ENCODE measurements around the gene MLLT1. TPM values are rescaled to one million over a fixed set of nuclear protein-coding genes. Genes with fewer than 3 reads are reported as not detected.

Gene MLLT1
- total and polyA plus RNA-seq, 10 of the 15 experiments (the other 5 are each of a cell fraction or from before 2014, with no cell fraction given) = 0.16 to 61.1 (median 8.5) TPM

- TF ChIP-seq KLF5 (IDR thresholded peaks at IDR 0.05; ENCODE audit: partially characterized antibody) (no peak), IRF4 (IDR thresholded peaks at IDR 0.05; ENCODE audit: low read depth, low read length) (no peak), HCFC1 (IDR thresholded peaks at IDR 0.05; ENCODE audit: low read length) (no peak), CBX3 (IDR thresholded peaks at IDR 0.05; ENCODE audit: borderline replicate concordance, low read depth) (no peak), USF1 (IDR thresholded peaks at IDR 0.05; ENCODE audit: borderline replicate concordance, extremely low read length, insufficient read depth, low read depth, low read length) (no peak), BCLAF1 (IDR thresholded peaks at IDR 0.05) (no peak)
Observed at GRCh38 chr19:6227156-6227935, 52.4 kb downstream of the MLLT1 start (continued).

GRCh38 chr19:6226444-6227155 is 53.2 kb downstream of the MLLT1 start:
- 99% methylated on average over 28 of the region's 28 CpGs for WGBS (ENCODE audit: insufficient coverage, insufficient replicate concordance, low lambda C conversion rate, missing lambda C conversion rate)
- ATAC-seq = no peak
- RAD21 ChIA-PET (ENCODE audit: unreplicated experiment) = no interaction called here

More at GRCh38 chr19:6226444-6227155, 53.2 kb downstream of the MLLT1 start:
- Histone ChIP-seq H3K4me3 (no peak overlapping the region), H3K79me2 (ENCODE audit: control insufficient read depth, insufficient read depth, low read length) (no peaks in the 10 kb centered on the region; the same call in 1 of the 2 replicates), H4K20me1 (ENCODE audit: control insufficient read depth, insufficient read depth) (no peaks in the 10 kb centered on the region; the same call in 1 of the 2 replicates), H3K36me3 (ENCODE audit: control insufficient read depth in 2 of 2, insufficient read depth in 2 of 2, low read length in 1 of 2) (peaks cover 9 to 51% of the 10 kb centered on the region in 2 experiments), H3K4me1 (ENCODE audit: control insufficient read depth, insufficient read depth, low read length) (no peaks in the 10 kb centered on the region), H3K9me3 (replicated peaks; ENCODE audit: control insufficient read depth, insufficient read depth, low read length) (no peaks in the 10 kb centered on the region), H3K9ac (ENCODE audit: control insufficient read depth, insufficient read depth, low read length) (no peak overlapping the region), H2AFZ (ENCODE audit: control insufficient read depth, low read depth, low read length) (no peak overlapping the region), H3K4me2 (ENCODE audit: control insufficient read depth, insufficient read depth) (no peak overlapping the region), H3K27ac (ENCODE audit: control insufficient read depth, insufficient read depth) (no peak overlapping the region), H3K27me3 (replicated peaks in 1 of 2; ENCODE audit: control insufficient read depth in 2 of 2, insufficient read depth in 2 of 2, low read length in 1 of 2) (no peaks in the 10 kb centered on the region)
- in situ Hi-C loops (cut with MboI) = no loop called here
- CTCF ChIA-PET = no interaction called here
- BruUV-seq (replicated peaks) = no TSS peak
- FAIRE-seq (no peak), DNase-seq (ENCODE audit: low read depth, low spot score) (no peak)
- TF ChIP-seq PRDM15 (CRISPR knock-in tag; IDR thresholded peaks at IDR 0.05) = no peak
- no peak for TF ChIP-seq NBN (IDR thresholded peaks at IDR 0.05)
- TF ChIP-seq RELA (IDR thresholded peaks at IDR 0.05; ENCODE audit: borderline replicate concordance, partially characterized antibody) = no peak
- TF ChIP-seq RB1 (IDR thresholded peaks at IDR 0.05; ENCODE audit: borderline replicate concordance) = no peak
- POLR2A ChIA-PET = no interaction called here
- SMC1A ChIA-PET (ENCODE audit: uncharacterized antibody, unreplicated experiment) = no interaction called here
- intact Hi-C loops (cut with micrococcal nuclease; ENCODE audit: unreplicated experiment) = no loop called here
